ENCODE results near the gene LY86.
A peak's percentile ranks its signal among the peaks of the same experiment; 100 is the strongest.

The LY86 gene

DNA sequence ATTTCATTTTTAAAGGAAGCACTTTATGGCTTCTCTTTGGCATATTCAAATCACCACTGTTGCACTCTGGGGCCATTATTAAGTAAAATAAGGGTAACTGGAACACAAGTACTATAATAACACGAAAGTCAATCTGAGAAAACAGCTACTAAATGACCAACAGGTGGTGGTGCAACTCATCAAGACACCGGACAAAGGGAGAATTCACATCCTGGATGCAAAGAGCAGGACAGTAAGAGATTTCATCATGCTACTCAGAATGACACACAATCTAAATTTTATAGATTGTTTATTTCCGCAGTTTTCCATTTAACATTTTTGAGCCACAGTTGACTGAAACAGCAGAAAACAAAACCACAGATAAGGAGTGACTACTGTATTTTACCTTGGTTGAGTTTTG is 27.6 kb upstream of the LY86 start:
- H3K27me3 Mint-ChIP-seq, result peaks cover 5% of the 10 kb centered on the region
- ATAC-seq, result no peak
- H3K4me1 Mint-ChIP-seq, result peaks cover 59% of the 10 kb centered on the region
- H3K9me3 Mint-ChIP-seq, result peaks cover 16% of the 10 kb centered on the region
- DNase-seq, result no peak
- H3K36me3 Mint-ChIP-seq (ENCODE audit: low read depth), result peaks cover 11% of the 10 kb centered on the region
- no peak overlapping the region for H3K4me3 Mint-ChIP-seq
- H3K27ac Mint-ChIP-seq, result no peak overlapping the region

- Mint-ChIP-seq H3K27ac (peak overlapping the region; percentile 51), H3K9me3 (peaks cover 16% of the 10 kb centered on the region), H3K4me3 (no peak overlapping the region), H3K27me3 (peaks cover 3% of the 10 kb centered on the region), H3K4me1 (peaks cover 34% of the 10 kb centered on the region), H3K36me3 (ENCODE audit: low read depth) (peaks cover 11% of the 10 kb centered on the region)
- peak; percentile 37 for ATAC-seq
- DNase-seq, result no peak
Measured at GRCh38 chr6:6564154-6564553, 24.4 kb upstream of the LY86 start.

DNA sequence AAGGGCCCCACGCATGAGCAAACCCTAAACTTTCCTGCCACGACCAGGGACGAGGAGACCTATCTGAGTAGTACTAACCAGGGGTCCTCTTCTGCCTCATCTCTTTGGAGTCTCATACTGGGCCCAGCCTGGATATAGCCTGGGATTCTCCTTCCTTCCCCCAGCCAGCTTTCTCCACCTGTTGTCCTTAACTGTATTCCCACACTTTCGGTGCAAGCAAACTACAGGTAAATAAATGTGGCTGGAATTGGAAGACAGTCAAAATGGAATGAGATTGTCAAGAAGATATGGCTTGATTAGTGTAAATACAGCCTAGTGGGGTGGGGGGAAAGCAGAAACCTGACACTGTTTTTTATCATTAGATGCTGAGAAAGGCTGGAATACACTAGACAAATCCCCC is 23.5 kb upstream of the LY86 start:
- H3K4me1 Mint-ChIP-seq, result peaks cover 26% of the 10 kb centered on the region
- H3K27ac Mint-ChIP-seq, result no peak overlapping the region
- no peak overlapping the region for H3K4me3 Mint-ChIP-seq
- H3K36me3 Mint-ChIP-seq (ENCODE audit: low read depth), result peaks cover 11% of the 10 kb centered on the region
- ATAC-seq (no peak), DNase-seq (no peak)
- peaks cover 16% of the 10 kb centered on the region for H3K9me3 Mint-ChIP-seq
- peaks cover 3% of the 10 kb centered on the region for H3K27me3 Mint-ChIP-seq

GRCh38 chr6:6565488-6565887 is 23.0 kb upstream of the LY86 start:
- Mint-ChIP-seq H3K9me3 (peaks cover 16% of the 10 kb centered on the region), H3K27me3 (peaks cover 3% of the 10 kb centered on the region), H3K27ac (no peak overlapping the region), H3K4me3 (no peak overlapping the region), H3K36me3 (ENCODE audit: low read depth) (peaks cover 11% of the 10 kb centered on the region), H3K4me1 (peaks cover 22% of the 10 kb centered on the region)
- DNase-seq, result no peak
- ATAC-seq, result no peak

DNA sequence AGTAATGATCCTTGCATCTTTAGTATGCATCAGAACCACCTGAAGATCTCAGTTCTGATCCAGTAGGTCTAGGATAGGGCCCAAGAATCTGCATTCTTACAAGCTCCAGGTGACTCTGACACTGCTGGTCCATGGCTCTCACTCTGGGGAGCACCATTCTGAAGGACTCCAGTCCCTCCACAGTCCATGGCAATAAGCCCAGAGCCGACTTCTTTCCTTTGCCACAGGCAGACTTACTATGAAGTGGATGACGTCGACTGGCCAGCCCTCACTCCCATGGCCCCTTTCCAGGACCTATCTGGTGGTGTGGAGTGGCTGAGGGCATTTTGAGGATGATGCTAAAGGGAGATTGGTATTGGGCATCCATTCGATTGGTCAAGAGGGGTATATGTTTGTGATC is 21.8 kb upstream of the LY86 start:
- H3K27ac Mint-ChIP-seq, result no peak overlapping the region
- no peak for DNase-seq
- H3K9me3 Mint-ChIP-seq, result peaks cover 16% of the 10 kb centered on the region
- no peak overlapping the region for H3K4me3 Mint-ChIP-seq
- peaks cover 13% of the 10 kb centered on the region for H3K4me1 Mint-ChIP-seq
- no peak for ATAC-seq
- peaks cover 11% of the 10 kb centered on the region for H3K36me3 Mint-ChIP-seq (ENCODE audit: low read depth)
- peaks cover 2% of the 10 kb centered on the region for H3K27me3 Mint-ChIP-seq

DNA sequence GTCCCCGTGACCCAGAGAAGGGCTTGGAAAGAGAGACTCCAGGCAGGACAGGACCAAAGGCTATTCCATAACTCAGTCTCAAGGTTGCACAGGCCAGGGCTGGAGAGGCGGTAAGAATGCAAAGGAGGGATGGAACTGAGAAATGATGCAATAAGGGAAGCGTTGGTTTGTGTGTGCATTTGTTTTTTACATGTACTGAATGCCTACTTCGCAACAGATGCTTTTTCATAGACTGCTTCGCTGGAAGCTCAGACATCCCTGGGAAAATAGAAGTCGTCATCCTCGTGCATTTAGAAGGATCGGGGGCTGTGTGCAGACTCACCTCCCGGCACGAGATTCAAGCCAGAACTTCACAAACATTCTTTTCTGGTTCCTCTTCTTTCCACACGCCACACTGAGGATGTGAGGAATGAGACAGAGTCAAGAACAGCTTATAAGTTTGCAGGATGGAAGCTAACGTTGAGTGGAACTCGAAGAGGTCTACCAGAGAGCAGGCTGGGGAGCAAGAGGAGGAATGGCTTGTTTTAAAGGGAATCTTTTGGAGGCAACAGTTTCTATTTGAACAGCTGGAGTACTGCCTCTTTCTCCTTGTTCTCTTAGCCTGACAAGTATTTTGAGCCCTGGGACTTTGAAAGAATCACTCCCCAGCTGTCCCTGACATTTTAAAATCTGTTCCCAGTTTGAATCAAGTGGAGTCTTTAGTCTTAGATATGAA is 19.3 kb upstream of the LY86 start:
- H3K27me3 Mint-ChIP-seq, result peaks cover 5% of the 10 kb centered on the region
- H3K4me3 Mint-ChIP-seq, result no peak overlapping the region

DNA sequence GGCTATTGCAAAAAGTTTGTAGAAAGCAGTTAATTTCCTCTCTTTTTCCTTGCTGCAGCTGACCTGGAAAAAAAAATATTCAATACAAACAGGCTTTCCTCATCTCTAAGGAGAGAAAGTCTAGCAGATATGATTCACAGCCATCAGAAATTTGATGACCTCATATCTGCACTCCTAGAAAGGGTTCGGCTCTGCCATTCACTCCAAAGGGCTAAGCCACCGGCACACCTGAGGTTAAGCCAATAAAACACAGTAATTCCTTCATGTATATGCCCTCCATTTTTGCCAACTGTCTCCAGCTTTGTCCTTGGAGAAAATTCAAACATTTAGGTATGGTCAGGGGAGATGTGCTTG is 18.7 kb upstream of the LY86 start:
- H3K27ac Mint-ChIP-seq, result no peak overlapping the region
- no peak for ATAC-seq
- no peaks in the 10 kb centered on the region for H3K4me1 Mint-ChIP-seq

More for the DNA sequence above, 19.3 kb upstream of the LY86 start:
- H3K4me1 Mint-ChIP-seq, result peaks cover 5% of the 10 kb centered on the region
- peaks cover 14% of the 10 kb centered on the region for H3K9me3 Mint-ChIP-seq
- H3K36me3 Mint-ChIP-seq (ENCODE audit: low read depth), result no peaks in the 10 kb centered on the region
- H3K27ac Mint-ChIP-seq, result no peak overlapping the region
- ATAC-seq, result no peak
- no peak for DNase-seq

DNA sequence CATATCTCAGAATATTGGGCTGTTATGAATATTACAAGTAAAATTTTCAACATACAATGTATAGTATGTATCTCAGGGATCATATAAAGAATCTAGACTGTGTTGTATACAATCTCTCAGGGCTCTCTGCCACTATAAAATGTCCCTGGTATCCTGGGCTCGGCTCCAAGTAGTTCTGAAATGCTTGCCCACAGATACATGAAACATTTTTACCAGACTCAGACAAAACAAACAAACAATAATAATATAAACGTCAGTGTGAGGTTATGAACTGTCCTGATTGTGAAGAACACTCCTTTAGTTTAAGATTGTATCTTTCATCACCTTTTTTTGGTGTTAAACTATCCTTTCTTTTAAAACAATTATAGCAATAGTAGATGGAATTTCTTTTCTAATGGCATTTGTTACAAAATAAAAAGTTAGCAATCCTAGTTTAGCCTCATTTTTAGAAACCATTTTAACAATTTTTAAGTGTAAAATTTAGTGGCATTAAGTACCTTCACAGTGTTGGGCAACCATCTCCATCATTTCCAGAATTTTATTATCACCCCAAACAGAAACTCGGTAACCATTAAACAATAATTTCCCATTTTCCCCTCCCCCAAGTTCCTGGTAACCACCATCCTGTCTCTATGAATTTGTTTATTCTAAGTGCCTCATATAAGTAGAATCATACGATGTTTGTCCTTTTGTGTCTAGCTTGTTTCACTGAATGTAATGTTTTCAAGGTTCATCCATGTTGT is 17.4 kb upstream of the LY86 start:
- peaks cover 5% of the 10 kb centered on the region for H3K27me3 Mint-ChIP-seq
- H3K4me1 Mint-ChIP-seq, result no peaks in the 10 kb centered on the region
- ATAC-seq (no peak), DNase-seq (no peak)
- H3K4me3 Mint-ChIP-seq, result no peak overlapping the region
- H3K9me3 Mint-ChIP-seq, result peaks cover 15% of the 10 kb centered on the region
- peak overlapping the region; percentile 6 for H3K27ac Mint-ChIP-seq
- H3K36me3 Mint-ChIP-seq (ENCODE audit: low read depth), result peaks cover 2% of the 10 kb centered on the region

More for the DNA sequence above, 18.7 kb upstream of the LY86 start:
- H3K4me3 Mint-ChIP-seq, result no peak overlapping the region
- peaks cover 5% of the 10 kb centered on the region for H3K27me3 Mint-ChIP-seq
- H3K36me3 Mint-ChIP-seq (ENCODE audit: low read depth), result peaks cover 2% of the 10 kb centered on the region
- no peak for DNase-seq
- peaks cover 14% of the 10 kb centered on the region for H3K9me3 Mint-ChIP-seq

GRCh38 chr6:6575143-6575542 is 13.4 kb upstream of the LY86 start:
- Mint-ChIP-seq H3K4me1 (peaks cover 10% of the 10 kb centered on the region), H3K27ac (no peak overlapping the region), H3K27me3 (peaks cover 3% of the 10 kb centered on the region), H3K36me3 (ENCODE audit: low read depth) (peaks cover 4% of the 10 kb centered on the region), H3K4me3 (no peak overlapping the region), H3K9me3 (peaks cover 21% of the 10 kb centered on the region)
- DNase-seq, result no peak
- no peak for ATAC-seq

GRCh38 chr6:6577735-6578134 is 10.8 kb upstream of the LY86 start:
- no peak overlapping the region for H3K4me3 Mint-ChIP-seq
- H3K36me3 Mint-ChIP-seq (ENCODE audit: low read depth), result peaks cover 7% of the 10 kb centered on the region
- peaks cover 31% of the 10 kb centered on the region for H3K9me3 Mint-ChIP-seq
- H3K27ac Mint-ChIP-seq, result no peak overlapping the region
- no peak for ATAC-seq
- H3K27me3 Mint-ChIP-seq, result no peaks in the 10 kb centered on the region
- no peak for DNase-seq
- H3K4me1 Mint-ChIP-seq, result peaks cover 21% of the 10 kb centered on the region

- ATAC-seq (no peak), DNase-seq (no peak)
- Mint-ChIP-seq H3K27me3 (no peaks in the 10 kb centered on the region), H3K4me1 (peaks cover 27% of the 10 kb centered on the region), H3K27ac (no peak overlapping the region), H3K4me3 (no peak overlapping the region), H3K9me3 (peaks cover 26% of the 10 kb centered on the region), H3K36me3 (ENCODE audit: low read depth) (peaks cover 7% of the 10 kb centered on the region)
Measured at GRCh38 chr6:6579281-6579680, 9.2 kb upstream of the LY86 start.

DNA sequence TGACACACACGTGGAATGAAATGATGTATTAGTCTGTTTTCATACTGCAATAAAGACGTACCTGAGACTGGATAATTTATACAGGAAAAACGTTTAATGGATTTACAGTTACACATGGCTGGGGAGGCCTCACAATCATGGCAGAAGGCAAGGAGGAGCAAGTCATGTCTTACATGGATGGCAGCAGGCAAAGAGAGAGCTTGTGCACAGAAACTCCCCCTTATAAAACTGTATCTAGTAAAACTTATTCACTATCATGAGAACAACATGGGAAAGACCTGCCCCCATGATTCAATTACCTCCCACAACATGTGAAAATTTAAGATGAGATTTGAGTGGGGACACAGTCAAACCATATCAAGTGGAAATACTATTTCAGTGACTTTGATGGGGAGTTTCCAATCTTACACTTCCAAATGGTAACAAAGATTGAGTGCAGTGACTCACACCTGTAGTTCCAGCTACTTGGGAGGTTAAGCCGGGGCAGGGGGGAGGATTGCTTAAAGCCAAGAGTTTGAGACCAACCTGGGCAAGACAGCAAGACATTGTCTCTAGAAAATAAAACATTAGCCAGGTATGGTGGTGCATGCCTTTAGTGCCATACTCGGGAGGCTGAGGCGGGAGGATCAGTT is 8.2 kb upstream of the LY86 start:
- no peaks in the 10 kb centered on the region for H3K27me3 Mint-ChIP-seq
- H3K27ac Mint-ChIP-seq, result no peak overlapping the region
- no peak overlapping the region for H3K4me3 Mint-ChIP-seq
- H3K9me3 Mint-ChIP-seq, result peaks cover 20% of the 10 kb centered on the region
- H3K4me1 Mint-ChIP-seq, result peaks cover 34% of the 10 kb centered on the region
- DNase-seq, result no peak
- peaks cover 5% of the 10 kb centered on the region for H3K36me3 Mint-ChIP-seq (ENCODE audit: low read depth)
- no peak for ATAC-seq

DNA sequence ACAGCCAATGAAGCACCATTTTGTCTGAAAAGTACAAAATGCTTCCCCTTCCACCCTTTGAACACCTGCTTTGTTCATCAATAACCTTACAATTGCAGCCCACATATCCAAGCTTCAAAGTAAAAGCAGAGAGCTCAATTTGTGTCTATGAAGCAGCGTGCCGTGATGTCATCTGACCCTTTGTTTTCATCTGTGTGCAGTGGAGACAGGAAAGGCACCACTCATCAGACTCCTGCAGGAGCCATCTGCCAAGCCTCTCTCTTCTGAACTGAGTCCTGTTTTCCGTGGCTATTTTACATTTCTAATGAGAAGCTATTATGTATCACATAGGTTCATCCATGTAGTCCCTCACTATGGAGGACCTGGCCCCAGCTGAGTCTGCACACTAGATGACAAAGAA is 7.5 kb upstream of the LY86 start:
- H3K4me3 Mint-ChIP-seq, result no peak overlapping the region
- H3K27me3 Mint-ChIP-seq, result no peaks in the 10 kb centered on the region
- DNase-seq (no peak), ATAC-seq (no peak)
- H3K27ac Mint-ChIP-seq, result no peak overlapping the region
- H3K4me1 Mint-ChIP-seq, result peaks cover 34% of the 10 kb centered on the region
- H3K9me3 Mint-ChIP-seq, result peaks cover 20% of the 10 kb centered on the region
- peaks cover 5% of the 10 kb centered on the region for H3K36me3 Mint-ChIP-seq (ENCODE audit: low read depth)

GRCh38 chr6:6582131-6582530 is 6.4 kb upstream of the LY86 start:
- ATAC-seq, result no peak
- H3K27ac Mint-ChIP-seq, result no peak overlapping the region
- H3K4me1 Mint-ChIP-seq, result peaks cover 39% of the 10 kb centered on the region
- DNase-seq, result no peak
- H3K9me3 Mint-ChIP-seq, result peaks cover 20% of the 10 kb centered on the region
- H3K36me3 Mint-ChIP-seq (ENCODE audit: low read depth), result peaks cover 5% of the 10 kb centered on the region
- no peaks in the 10 kb centered on the region for H3K27me3 Mint-ChIP-seq
- H3K4me3 Mint-ChIP-seq, result no peak overlapping the region

DNA sequence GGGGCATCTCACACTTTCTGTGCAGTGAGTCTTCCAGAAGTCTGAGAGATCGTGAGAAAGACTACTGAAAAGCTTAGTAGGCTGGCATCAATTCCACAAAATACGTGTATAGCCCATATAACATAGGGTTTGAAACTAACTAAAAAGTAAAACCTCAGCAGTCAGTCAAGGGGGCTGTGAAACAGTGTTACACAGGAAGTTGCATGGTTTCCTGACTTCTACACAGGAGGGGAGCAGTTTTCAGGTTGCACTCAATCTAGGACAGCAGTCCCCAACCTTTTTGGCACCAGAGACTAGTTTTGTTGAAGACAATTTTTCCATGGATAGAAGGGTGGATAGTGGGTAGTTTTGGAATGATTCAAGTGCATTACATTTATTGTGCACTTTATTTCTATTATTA is 4.7 kb upstream of the LY86 start:
- H3K4me3 Mint-ChIP-seq, result no peak overlapping the region
- peaks cover 5% of the 10 kb centered on the region for H3K36me3 Mint-ChIP-seq (ENCODE audit: low read depth)
- H3K4me1 Mint-ChIP-seq, result peaks cover 56% of the 10 kb centered on the region
- DNase-seq, result no peak
- no peak overlapping the region for H3K27ac Mint-ChIP-seq
- no peaks in the 10 kb centered on the region for H3K27me3 Mint-ChIP-seq
- ATAC-seq, result no peak
- peaks cover 20% of the 10 kb centered on the region for H3K9me3 Mint-ChIP-seq
